Activated T-cell treated with anti-CD3 and anti-CD28 coated beads for 24 hours (primary cell): ENCODE results near the gene CLASP2.

Experiments
- DNase-seq: peaks from one replicate; pipeline ENCODE4 v3.0.0-alpha.2; 2020; ENCODE audit warnings: low read depth

The CLASP2 gene

DNA sequence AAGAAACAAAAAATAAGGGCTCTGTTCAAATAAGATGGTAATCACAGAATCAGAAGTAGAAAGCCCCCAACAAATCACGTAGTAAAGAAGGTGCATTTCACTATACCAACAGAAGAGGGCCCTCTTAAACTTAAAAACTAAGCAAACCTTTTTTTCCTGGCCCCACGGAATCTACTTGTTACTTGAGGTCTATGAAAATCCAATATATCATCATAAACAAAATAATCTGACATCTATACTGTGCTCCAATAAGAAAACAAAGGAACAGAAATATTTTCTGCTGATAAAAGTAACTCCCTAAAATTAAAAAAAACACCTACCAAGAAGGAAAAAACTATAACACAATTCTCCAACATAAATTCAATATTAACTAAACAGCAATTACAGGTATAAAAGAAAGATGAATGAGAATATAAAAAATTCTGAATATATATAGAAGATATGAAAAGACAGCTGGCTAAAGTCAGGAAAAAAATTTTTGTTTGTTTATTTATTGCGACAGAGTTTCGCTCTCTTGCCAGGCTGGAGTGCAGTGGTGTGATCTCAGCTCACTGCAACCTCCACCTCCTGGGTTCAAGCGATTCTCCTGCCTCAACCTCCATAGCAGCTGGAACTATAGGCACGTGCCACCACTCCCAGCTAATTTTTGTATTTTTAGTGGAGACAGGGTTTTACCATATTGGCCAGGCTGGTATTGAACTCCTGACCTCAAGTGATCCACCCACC, 81.8 kb downstream of the CLASP2 start:
- no peak for DNase-seq

DNA sequence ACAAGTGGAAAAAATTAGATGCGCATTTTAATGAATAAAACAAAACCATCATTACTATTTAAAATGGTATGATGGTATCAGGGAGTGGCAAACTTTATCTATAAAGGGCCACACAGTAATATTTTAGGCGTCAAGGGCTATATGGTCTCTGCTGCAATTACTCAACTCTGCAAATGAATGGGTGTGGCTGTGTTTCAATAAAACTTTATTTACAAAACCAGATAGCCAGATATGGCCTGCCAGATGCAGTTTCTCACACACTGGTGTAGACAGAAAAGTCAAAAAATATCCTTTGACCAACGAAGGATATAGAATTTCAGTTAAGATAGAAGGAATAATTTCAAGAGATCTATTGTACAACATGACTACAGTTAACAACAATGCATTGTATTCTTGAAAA, 83.8 kb downstream of the CLASP2 start:
- DNase-seq = no peak

DNA sequence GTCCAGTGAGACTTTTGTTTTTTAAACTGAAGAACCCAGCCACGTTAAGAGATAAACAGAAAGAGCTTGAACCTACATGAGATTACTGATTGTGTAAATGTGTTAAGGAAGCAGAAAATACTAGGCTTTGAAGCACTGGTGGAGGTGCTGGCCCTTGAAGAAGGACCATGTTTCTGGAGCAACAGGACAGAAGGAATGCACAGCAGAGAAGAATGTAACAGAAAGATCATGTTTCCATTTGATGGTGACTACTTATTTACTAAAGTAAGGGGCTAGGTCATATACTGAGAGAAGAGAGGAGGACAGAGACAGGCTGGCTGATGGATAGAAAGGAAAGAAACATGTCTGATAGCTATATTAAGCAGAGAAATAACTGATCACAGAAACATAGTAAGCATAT, 88.8 kb downstream of the CLASP2 start:
- DNase-seq = no peak

DNA sequence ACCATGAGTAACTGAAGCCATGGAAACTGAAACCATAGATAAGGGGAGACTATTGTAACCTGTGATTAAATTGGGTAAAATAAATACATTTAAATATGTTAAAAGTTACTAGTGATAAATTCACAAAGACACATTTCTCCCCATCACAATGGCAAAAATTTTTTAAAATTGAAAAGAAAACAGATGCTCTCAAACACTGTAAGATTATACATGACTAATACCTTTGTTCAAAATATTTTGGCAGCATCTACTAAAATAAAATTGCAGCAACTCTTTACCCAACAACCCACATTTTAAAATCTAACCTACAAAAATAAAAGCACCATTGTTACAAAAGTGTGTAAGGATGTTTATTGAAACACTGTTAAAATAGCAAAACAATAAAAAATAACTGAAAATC, 93.3 kb downstream of the CLASP2 start:
- no peak for DNase-seq

DNA sequence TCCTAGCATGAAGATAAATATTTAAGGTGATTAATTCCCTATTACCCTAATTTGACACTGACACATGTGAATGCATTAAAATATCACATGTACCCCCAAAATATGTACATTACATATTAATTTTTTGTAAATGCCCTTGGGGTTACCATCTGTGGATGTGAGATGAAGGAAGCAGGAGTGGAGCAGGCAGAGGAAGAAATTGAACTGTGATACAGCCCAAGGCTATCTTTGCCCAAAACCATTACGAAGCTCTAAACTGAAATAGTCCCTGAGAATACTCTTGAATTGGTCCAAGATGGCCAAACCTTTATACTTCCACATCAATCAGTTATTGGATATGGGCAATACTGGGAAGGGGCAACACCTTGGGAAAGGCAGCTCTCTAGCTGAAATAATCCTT, 105.0 kb downstream of the CLASP2 start:
- no peak for DNase-seq

DNA sequence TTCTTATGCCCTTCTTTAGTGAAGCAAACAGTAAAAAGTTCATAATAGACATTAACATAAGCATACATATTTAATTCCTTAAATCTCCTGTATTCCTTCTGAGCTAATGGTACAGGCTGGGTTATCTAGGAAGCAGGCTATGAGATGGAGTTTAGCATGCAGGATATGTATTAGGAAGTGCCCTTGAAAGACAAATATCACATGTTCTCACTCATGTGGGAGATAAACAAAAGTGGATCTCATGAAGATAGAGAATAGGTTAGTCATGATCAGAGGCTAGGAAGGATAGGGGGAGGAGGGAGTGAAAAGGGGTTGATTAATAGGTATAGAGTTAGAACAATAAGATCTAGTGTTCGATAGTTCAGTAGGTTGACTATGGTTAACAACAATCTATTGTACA, 105.4 kb downstream of the CLASP2 start:
- DNase-seq = no peak

DNA sequence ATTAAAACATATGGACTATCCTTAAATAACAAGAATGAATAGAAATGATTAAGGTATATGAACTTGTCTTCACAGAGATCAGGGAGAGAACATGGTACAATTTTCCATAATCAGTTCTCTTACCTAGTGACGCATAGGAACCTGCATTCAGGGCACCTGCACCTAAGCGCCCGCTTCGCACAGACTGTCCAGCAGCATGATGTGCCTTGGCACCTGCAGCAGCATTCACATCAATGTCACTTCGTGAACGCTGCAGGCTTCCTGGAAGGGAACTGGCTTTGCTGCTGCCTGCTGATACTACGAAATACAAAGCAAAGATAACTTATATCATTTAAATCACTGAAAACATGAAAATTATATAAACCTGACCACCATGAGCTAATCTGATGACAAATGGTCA, 115.2 kb downstream of the CLASP2 start:
- no peak for DNase-seq

DNA sequence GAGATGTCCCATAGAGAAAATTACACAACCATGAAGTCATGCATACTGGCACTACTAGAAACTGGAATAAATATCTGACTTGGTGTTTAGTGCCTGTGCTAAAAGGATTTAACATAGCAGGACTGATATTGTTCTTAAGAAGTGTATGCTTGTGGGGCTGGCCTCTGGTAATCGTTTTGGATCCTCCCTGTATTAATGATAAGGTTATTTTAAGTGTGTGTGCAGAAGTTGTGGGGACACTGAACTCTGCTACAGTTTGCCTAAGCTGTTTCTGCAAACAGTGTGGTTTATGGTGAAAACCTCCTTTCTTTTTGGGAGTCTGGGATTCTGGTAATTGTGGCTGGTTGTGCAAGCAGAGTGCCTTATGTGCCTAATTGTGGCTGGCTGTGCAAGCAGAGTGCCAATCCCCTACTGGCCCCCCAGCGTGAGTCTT, 120.8 kb downstream of the CLASP2 start:
- DNase-seq = no peak

DNA sequence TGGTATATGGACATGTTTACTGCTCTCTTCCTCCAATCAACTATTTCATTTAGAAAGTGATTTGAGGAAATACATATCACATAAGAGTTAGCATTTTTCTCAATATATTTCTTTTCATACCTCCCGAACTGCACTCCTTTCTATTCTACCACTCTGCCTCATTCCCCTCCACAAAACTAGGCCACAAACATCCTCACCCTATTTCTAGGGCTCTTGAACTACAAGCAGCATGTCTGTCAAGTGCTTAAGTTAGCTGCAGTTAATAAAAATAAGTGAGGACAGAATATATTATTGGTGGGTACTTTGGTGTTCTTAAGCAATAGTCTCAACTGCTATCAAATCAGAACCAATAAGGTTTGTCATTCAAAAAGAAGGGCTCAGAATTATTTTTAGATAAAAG, 125.1 kb downstream of the CLASP2 start:
- no peak for DNase-seq

DNA sequence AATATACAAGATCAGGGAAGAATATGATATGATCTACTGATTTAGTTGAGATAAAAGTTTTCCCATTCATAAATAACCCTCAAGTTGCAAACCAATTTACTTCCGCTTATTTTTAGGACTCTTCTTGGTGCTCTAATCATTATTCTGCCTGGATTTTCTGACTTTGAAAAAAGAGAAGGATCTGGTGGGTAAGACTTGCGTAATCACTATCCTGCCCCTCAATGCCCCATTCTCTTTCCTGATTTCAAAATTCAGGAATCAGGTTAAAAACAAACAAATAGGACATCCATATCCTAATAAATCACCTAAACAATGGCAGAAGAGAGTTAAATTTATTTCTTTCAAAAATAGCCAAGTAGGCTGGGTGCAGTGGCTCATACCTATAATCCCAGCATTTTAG, 127.5 kb downstream of the CLASP2 start:
- no peak for DNase-seq

DNA sequence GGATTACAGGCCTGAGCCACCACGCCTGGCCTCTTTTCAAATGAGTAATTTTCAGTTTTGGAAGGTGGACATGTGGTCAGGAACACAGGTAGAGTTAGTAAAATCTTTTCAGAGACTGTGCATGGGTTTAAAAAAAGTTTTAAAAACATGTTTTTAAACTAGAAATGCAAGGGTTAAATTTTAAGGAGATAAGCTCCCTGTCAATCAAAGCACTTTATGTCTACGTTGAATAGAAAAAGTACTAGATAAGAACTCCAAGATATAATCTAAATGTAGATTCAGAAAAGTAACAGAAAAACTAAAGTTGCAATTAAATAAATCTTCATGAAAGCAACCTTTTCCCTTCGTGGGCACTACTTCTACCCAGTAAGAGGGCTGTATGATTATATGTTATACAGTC, 131.7 kb downstream of the CLASP2 start:
- DNase-seq = no peak

DNA sequence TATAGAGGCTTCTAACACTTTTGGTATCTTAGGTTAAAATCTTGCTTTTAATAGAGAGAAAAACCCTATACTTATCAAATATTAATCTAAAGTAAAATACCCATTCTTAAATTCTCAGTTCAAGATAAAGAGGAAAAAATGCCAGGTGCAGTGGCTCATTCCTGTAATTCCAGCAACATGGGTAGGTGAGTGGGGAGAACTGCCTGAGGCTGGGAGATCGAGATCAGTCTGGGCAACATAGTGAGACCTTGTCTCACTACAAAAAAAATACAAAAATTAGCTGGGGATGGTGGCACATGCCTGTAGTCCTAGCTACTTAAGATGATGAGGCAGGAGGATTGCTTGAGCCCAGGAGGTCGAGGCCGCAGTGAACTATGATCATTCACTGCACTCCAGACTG, 135.8 kb downstream of the CLASP2 start:
- DNase-seq = no peak

DNA sequence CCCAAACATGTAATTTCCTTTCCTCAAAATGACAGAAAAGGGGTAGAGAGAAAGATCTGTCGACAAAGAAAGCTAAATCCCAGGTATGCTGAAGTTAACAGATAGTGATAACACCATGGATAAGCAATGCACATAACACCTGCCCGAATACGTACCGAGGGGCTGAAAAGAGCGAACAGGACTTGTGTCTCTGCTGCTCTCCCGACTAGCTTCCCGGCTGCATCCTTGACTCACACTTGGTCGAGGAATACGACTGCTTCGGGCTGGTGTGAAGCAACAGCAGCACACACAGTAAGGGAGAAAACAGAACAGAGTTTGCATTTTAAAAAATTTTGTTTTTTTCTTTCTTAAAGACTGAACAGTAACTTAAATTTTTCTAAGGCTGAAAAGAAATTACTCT, 136.4 kb downstream of the CLASP2 start:
- DNase-seq = no peak

DNA sequence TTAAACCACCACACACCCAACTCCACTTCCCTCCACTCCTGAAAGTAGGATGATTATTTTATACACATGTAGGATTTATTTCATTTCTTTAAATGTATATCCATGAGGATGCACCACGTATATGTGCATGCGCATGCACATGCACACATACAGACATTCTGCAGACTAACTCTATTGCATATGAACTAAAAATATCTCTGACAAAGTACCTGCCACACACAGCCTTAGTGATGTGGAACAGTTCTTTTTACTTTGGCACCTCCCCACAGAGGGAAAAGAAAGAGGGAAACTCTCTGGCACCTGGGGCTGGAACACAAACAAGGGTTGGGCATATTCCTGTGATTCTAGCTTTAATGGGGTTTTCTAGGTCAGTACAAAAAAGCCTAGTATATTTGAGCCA, 138.2 kb downstream of the CLASP2 start:
- DNase-seq = no peak

DNA sequence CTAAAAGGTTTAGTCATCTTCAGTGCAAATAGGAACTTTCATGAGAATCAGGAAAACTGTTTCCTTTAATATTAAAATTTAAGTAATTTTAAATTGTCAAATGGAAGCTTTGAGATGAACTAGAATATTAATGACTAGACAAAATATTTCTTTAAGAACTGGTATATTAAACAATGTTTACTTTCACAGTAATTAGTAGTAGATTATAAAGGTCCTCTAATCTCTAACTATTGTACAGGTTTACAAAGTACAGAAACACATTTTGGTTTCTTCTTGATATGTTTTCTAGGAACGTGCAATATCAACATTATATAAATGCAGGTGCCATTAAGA, 138.9 kb downstream of the CLASP2 start:
- no peak for DNase-seq

DNA sequence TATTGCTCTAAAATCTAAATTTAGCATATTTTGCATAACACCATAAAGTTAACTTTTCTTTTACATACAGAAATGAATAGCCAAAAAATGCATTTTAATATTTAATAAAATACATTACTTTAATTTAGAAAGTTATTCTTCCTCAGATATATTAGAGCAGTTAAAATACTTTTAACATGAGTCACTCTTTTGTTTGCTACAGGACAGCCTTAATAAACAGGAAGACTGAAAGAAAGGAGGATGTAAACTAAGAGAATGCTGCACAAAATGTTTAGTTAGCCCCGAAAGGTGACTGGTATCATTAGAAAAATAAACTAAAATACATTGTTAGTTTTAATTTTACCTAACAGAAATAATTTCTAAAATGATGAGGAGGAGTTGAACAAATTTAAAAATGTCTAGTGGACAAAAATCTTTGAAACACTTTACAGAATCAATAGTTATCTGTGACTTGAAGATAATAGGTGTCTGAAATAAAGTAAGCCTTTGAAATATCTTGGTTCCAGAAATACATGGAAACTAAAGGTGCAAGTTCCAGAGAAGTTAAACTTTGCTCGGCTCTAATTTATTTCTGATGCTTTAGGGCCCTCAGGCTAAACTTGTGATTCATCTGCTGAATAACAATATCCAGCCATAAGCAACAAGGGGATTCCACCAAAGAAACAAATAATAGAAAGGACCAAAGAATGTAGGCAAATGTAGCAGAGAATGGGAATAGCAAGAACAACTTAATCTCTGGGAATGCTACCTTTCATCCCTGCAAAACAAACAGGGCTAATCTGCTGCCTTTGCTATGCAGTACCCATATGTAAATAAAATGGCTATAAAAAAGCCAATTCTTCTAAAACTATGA, 139.5 kb downstream of the CLASP2 start:
- DNase-seq = no peak

DNA sequence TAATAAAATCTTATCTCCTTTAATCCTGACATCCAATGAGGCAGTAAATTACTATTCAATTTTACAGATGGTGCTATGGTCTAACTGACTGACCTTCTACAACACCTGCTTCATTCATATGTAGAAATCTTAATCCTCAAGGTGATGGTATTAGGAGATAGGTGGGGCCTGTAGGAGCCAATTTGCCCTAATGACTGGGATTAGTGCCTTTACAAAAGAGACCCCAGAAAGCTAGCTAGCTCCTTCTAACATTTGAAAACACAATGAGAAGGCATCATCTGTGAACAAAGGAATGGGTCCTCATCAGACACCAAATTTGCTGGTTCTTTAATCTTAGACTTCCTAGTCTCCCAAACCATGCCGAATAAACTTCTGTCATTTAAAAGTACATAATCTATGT, 140.5 kb downstream of the CLASP2 start:
- DNase-seq = no peak

DNA sequence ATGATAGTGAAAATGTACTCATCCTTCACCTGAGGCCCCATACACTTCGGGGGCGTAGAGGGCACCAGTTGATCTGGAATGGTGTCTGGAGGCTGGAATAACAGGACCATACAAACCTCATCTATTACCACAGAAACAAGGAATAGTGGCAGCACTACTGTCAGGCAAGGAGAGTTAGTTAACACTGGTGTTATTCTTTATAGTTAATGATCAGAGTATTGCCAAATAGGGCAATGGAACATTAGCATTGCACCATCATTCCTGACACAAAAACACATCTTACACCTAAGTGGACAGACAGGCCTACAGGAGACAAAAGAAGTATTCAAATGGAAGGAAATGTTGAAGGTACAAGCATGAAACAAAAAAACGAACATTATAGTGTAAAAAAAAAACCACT, 140.9 kb downstream of the CLASP2 start:
- DNase-seq = no peak

DNA sequence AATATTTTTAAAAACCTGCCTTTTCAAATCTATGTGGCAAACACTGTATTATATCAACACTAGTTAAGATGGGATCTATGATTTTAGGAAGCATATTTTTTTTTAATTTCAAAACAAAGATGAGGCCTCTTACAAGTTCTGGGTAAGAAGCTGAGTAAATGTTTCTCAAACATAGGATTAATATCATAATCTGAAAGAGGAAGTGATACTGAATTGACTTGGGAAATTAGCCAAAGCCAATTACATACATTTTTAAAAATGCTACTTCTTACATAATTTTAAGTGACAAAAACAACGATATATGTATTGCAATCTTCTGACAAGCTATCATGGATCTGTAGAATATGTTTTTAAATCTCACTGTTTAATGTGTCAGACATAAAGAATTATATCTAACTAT, 142.7 kb downstream of the CLASP2 start:
- no peak for DNase-seq

DNA sequence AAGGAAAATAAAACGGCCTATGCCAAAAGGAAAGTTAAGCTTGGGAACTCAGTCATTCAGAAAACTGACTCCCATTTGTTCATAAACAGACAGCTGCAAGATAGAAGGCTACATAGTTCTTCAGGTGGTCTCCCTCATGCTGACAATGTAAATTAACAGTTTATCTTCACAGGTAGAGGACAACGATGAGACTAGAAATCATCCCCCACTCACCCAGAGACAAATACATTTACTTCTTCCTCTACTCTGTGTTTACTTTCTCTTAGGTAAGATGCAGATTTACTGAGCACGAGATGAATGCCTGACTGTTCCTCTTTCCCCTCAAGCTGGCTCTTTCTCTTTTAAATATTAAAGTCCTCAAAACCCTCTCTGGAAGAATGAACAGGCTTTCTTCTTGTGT, 160.2 kb downstream of the CLASP2 start:
- no peak for DNase-seq

DNA sequence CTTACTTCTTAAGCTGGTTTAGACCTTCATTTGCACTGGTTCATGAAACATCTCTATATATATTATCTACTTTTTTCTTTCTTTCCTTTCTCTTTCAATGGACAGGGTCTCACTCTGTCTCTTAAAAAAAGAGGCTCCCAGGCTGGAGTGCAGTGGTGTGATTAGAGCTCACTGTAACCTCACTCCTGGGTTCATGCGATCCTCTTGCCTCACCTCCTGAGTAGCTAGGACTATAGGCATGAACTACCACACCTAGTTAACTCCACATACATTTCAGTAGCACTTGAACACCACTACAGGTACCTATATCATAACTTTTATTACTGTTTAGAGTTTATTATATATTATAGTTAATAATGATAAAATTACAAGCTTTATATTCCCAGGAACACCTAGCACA, 160.8 kb downstream of the CLASP2 start:
- no peak for DNase-seq

DNA sequence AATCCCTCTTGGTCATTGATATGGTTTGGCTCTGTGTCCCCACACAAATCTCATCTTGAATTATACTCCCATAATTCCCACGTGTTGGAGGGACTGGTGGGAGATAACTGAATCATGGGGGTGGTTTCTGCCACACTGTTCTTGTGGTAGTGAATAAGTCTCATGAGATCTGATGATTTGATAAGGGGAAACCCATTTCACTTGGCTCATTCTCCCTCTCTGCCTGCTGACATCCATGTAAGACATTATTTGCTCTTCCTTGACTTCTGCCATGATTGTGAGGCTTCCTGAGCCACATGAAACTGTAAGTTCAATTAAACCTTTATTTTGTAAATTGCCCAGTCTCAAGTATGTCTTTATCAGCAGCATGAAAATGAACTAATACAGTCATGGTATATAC, 171.0 kb downstream of the CLASP2 start:
- no peak for DNase-seq

DNA sequence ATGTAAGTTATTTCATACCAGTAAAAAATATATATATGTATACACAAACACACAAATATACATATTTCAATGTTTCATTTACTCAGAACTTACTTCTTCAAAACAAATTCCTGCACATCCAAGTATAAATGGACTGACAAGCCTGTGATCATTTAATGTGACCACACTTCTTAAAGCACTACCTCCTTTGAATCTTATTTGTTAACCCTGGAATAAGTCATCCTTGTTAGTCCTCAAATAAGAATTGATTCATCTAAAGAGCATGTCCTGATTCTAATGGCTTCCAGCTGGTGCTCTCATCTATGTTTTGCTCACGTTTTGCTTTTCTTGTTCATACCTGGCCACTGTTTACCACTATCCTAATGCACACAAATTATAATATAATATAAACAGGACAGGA, 173.9 kb downstream of the CLASP2 start:
- no peak for DNase-seq

DNA sequence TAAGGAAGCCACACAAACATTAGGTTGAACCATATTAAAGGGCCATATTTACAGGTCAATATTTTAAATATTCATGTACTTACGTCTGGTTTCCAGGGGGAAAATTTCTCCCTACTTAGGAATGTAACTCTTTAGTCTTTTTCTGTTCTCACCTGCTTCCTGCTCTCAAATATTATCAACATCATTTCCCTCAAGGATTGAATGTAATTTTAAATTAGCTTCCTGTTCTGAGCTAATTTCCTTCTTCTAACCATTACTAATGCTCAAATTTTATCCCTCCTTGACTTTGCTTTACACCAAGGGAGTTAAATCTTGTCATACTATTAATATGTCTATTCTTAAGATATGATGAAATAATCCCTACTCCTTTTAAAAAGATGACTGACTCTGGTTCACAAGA, 174.5 kb downstream of the CLASP2 start:
- no peak for DNase-seq
